AG09309 (cell line): Measurements from ENCODE around the gene EHMT1.

ENCODE experiments used
- DNase-seq: peaks from one replicate; pipeline ENCODE4 v3.0.0-alpha.2; 2010; ENCODE audit warnings: low read depth
- H3K4me3 ChIP-seq: 2 replicates; pipeline ENCODE4 v1.5.1; 2011; ENCODE audit warnings: mild to moderate bottlenecking, low read depth, low read length, moderate library complexity; ENCODE audit not compliant: control insufficient read depth
- CTCF ChIP-seq: IDR thresholded peaks from 2 replicates; pipeline ENCODE4 v1.5.1; 2011; ENCODE audit warnings: mild to moderate bottlenecking, low read depth, low read length, inconsistent platforms; ENCODE audit not compliant: insufficient read depth, control insufficient read depth; ENCODE audit errors: missing control alignments

The EHMT1 gene

DNA sequence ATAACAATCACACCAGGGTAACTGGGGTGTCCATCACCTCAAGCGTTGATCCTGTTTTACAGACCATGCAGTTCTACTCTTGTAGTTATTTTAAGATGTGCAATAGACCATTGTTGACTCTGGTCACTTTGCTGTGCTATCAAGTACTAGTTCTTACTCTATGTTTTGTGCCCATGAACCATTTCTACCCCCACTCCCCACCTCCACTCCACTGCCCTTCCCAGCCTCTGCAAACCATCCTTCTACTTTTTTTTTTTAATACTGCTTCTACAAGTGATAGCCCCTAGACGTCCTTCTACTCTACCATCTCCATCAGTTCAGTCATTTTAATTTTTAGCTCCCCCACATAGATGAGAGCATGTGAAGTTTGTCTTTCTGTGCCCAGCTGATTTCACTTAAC, 38.8 kb downstream of the EHMT1 start:
- TF ChIP-seq CTCF = no peak
- no peak for DNase-seq
- H3K4me3 ChIP-seq = no peak overlapping the region

DNA sequence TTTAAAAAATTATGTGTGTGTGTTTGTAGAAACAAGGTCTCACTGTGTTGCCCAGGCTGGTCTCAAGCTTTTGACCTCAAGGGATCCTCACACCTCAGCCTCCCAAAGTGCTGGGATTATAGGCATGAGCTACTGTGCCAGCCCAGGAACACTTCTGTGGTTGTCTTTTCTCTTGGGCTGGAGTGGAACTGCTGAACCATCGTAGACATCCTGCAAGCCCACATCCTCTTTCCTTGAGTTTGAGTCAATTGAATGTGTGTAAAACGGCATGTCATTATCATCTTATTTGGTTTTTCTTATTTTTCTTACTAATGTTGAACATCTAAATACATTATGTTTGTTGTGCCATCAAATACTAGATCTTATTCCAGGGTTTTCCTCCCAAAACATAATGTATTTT, 40.0 kb downstream of the EHMT1 start:
- no peak for DNase-seq
- no peak for TF ChIP-seq CTCF
- H3K4me3 ChIP-seq = no peak overlapping the region

GRCh38 chr9:137660144-137660543, 41.3 kb downstream of the EHMT1 start:
- no peak overlapping the region for H3K4me3 ChIP-seq
- DNase-seq = no peak
- no peak for TF ChIP-seq CTCF

- no peak for TF ChIP-seq CTCF
- DNase-seq = no peak
- H3K4me3 ChIP-seq = no peak overlapping the region
Observed at GRCh38 chr9:137663584-137663983, 44.8 kb downstream of the EHMT1 start.

- no peak for DNase-seq
- H3K4me3 ChIP-seq = no peak overlapping the region
- TF ChIP-seq CTCF = no peak
Observed at GRCh38 chr9:137664676-137665075, 45.9 kb downstream of the EHMT1 start.

GRCh38 chr9:137665226-137665625, 46.4 kb downstream of the EHMT1 start:
- DNase-seq = no peak
- TF ChIP-seq CTCF = no peak
- no peak overlapping the region for H3K4me3 ChIP-seq
